Measurements from ENCODE around the gene ZNF780B. TPM values are rescaled to one million over a fixed set of nuclear protein-coding genes. Genes with fewer than 3 reads are reported as not detected.

ZNF780B gene
- total RNA-seq, 4 donors from 2014 or later: 1.8 to 6.8 (median 4.1) TPM

- no peak for DNase-seq (ENCODE audit: low spot score in 2 of 2)
- intact Hi-C loops (cut with DNase I; ENCODE audit: low total_unique reads): no loop called here
- TF ChIP-seq CTCF (IDR thresholded peaks at IDR 0.05) (no peak), POLR2A (IDR thresholded peaks at IDR 0.05) (no peak)
- no peak overlapping the region for H3K4me3 ChIP-seq (ENCODE audit: low read depth, poor library complexity, severe bottlenecking)
Measured at GRCh38 chr19:39986643-39987042, 69.4 kb downstream of the ZNF780B start.

- intact Hi-C loops (cut with DNase I; ENCODE audit: low total_unique reads): no loop called here
- no peak for DNase-seq (ENCODE audit: low spot score in 2 of 2)
- TF ChIP-seq POLR2A (IDR thresholded peaks at IDR 0.05) (no peak), CTCF (IDR thresholded peaks at IDR 0.05) (no peak)
- no peak overlapping the region for H3K4me3 ChIP-seq (ENCODE audit: low read depth, poor library complexity, severe bottlenecking)
- whole genome bisulfite sequencing, 2 donors: 83 to 96% methylated on average over 5 of the region's 5 CpGs
Measured at GRCh38 chr19:39983695-39984300, 72.2 kb downstream of the ZNF780B start.

- no peak overlapping the region for H3K4me3 ChIP-seq (ENCODE audit: low read depth, poor library complexity, severe bottlenecking)
- DNase-seq (ENCODE audit: low spot score in 2 of 2): no peak
- TF ChIP-seq POLR2A (IDR thresholded peaks at IDR 0.05) (no peak), CTCF (IDR thresholded peaks at IDR 0.05) (no peak)
- 93 to 100% methylated on average over 1 of the region's 1 CpG for WGBS, 2 donors
- intact Hi-C loops (cut with DNase I; ENCODE audit: low total_unique reads): no loop called here
Measured at GRCh38 chr19:39982883-39983282, 73.1 kb downstream of the ZNF780B start.

Other genes starting within 250 kb of the ZNF780B start
- 10 to 100 TPM; 14.8 to 29.0 (median 19.7) TPM for gene DYRK1B, start 222.1 kb downstream of the ZNF780B start, total RNA-seq
- gene FBL, start 209.9 kb downstream of the ZNF780B start, total RNA-seq: 100 to 1,000 TPM; 167 to 224 (median 174) TPM
- 100 to 1,000 TPM; 155 to 286 (median 194) TPM for gene FCGBP, start 121.6 kb downstream of the ZNF780B start, total RNA-seq
- 10 to 100 TPM; 78.0 to 92.5 (median 87.7) TPM for gene PSMC4, start 85.1 kb downstream of the ZNF780B start, total RNA-seq
- gene ZNF546, start 59.2 kb downstream of the ZNF780B start, total RNA-seq: 1 to 10 TPM in 2 of 4 donors, under 1 TPM in 2; 0.30 to 4.8 (median 1.4) TPM
- gene ZNF780A, start 34.7 kb upstream of the ZNF780B start, total RNA-seq: 10 to 100 TPM in 2 of 4 donors, 1 to 10 TPM in 2; 5.7 to 14.7 (median 8.7) TPM
- gene MAP3K10, start 135.2 kb upstream of the ZNF780B start, total RNA-seq: 10 to 100 TPM; 10.2 to 24.8 (median 11.6) TPM
- not detected for gene TTC9B, start 162.2 kb upstream of the ZNF780B start, total RNA-seq
- gene CCNP, start 170.5 kb upstream of the ZNF780B start, total RNA-seq: under 1 TPM in 1 of 4 donors, not detected in 3; 0.29 TPM
- gene AKT2, start 229.1 kb upstream of the ZNF780B start, total RNA-seq: 100 to 1,000 TPM in 1 of 4 donors, 10 to 100 TPM in 3; 71.1 to 129 (median 82.2) TPM